ENCODE data around the gene RABAC1.

DNA sequence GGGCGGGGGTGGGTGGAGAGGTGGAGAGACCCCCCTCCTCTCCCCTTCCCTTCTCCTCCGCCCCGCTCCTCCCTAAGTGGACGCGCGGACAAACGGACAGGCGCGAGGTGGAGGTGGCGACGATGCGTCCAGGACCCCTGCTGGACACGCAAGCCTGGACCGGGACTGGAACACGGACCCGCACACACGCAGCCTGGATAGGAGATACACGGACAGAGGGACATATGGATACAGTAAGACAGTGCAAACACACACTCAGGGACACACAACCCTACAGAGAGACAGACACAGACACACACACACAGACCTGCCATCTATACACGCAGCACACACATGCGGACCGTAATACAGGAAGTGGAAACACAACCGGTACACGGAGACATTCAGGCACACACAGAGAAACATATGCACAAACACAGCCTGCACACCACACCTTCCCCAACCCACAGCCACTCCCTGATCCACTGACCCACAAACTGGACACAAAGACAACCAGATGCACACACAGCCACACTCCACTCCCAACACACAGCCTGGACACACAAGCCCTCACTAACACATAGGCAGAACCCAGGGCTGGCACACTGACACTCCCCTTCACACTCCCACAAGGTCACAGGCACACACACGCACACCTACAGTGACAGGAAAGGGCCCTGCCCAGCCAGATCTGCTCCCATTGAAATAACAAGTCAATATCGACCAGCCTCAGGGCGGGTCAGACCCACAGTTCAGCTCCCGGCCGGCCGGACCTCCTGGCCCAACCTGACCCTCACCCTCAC lies 30.2 kb downstream of the RABAC1 start:
- TF ChIP-seq POLR2A (IDR thresholded peaks at IDR 0.05): no peak
- TF ChIP-seq, protein P1, sequence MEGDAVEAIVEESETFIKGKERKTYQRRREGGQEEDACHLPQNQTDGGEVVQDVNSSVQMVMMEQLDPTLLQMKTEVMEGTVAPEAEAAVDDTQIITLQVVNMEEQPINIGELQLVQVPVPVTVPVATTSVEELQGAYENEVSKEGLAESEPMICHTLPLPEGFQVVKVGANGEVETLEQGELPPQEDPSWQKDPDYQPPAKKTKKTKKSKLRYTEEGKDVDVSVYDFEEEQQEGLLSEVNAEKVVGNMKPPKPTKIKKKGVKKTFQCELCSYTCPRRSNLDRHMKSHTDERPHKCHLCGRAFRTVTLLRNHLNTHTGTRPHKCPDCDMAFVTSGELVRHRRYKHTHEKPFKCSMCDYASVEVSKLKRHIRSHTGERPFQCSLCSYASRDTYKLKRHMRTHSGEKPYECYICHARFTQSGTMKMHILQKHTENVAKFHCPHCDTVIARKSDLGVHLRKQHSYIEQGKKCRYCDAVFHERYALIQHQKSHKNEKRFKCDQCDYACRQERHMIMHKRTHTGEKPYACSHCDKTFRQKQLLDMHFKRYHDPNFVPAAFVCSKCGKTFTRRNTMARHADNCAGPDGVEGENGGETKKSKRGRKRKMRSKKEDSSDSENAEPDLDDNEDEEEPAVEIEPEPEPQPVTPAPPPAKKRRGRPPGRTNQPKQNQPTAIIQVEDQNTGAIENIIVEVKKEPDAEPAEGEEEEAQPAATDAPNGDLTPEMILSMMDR (IDR thresholded peaks at IDR 0.05): no peak
- TF ChIP-seq EP300 (IDR thresholded peaks at IDR 0.05; ENCODE audit: low read depth): no peak

Measured in transverse colon (tissue), 3 donors.